Progenitor cell of endocrine pancreas (in vitro differentiated cells): ENCODE results near the gene RLN1. TPM values are rescaled to one million over a fixed set of nuclear protein-coding genes. Genes with fewer than 3 reads are reported as not detected.

Experiments used
- DNase-seq: peaks from one replicate; pipeline ENCODE4 v3.0.0; 2021; ENCODE audit warnings: low spot score; ENCODE audit not compliant: unreplicated experiment
- H3K27ac Mint-ChIP-seq: 2 replicates; pipeline ENCODE4 v1.8.0; 2021; ENCODE audit warnings: mild to moderate bottlenecking, moderate library complexity, mixed read lengths
- H3K27me3 Mint-ChIP-seq: 2 replicates; pipeline ENCODE4 v1.8.0; 2021; ENCODE audit warnings: mixed read lengths
- H3K36me3 Mint-ChIP-seq: 2 replicates; pipeline ENCODE4 v1.8.0; 2022; ENCODE audit warnings: mixed read lengths; ENCODE audit not compliant: insufficient read depth
- H3K4me1 Mint-ChIP-seq: 2 replicates; pipeline ENCODE4 v1.8.0; 2021; ENCODE audit warnings: low read depth, mixed read lengths
- H3K4me3 Mint-ChIP-seq: 2 replicates; pipeline ENCODE4 v1.8.0; 2021; ENCODE audit warnings: low read depth, mild to moderate bottlenecking, moderate library complexity, mixed read lengths
- H3K9me3 Mint-ChIP-seq: 2 replicates; pipeline ENCODE4 v1.8.0; 2021; ENCODE audit warnings: low read depth, mixed read lengths
- total RNA-seq: library from RNA; stranded (reverse); gene quantifications from 2 replicates; pipeline ENCODE4 v1.2.1, GENCODE V29; 2021
- TF ChIP-seq, protein P1 (sequence below): fragments of 200-600 bp; sonication (generic); IDR thresholded peaks from one replicate; pipeline ENCODE4 v1.5.0; 2021; ENCODE audit warnings: antibody characterized with exemption, mild to moderate bottlenecking; ENCODE audit not compliant: unreplicated experiment

RLN1 gene
- total RNA-seq, 1 donor from 2014 or later, result 1.2 TPM

GRCh38 chr9:5357431-5358105, 17.9 kb upstream of the RLN1 start:
- Mint-ChIP-seq H3K36me3 (no peaks in the 10 kb centered on the region), H3K9me3 (no peaks in the 10 kb centered on the region), H3K27me3 (no peaks in the 10 kb centered on the region), H3K4me1 (no peaks in the 10 kb centered on the region), H3K27ac (no peak overlapping the region), H3K4me3 (no peak overlapping the region)
- TF ChIP-seq, protein P1, sequence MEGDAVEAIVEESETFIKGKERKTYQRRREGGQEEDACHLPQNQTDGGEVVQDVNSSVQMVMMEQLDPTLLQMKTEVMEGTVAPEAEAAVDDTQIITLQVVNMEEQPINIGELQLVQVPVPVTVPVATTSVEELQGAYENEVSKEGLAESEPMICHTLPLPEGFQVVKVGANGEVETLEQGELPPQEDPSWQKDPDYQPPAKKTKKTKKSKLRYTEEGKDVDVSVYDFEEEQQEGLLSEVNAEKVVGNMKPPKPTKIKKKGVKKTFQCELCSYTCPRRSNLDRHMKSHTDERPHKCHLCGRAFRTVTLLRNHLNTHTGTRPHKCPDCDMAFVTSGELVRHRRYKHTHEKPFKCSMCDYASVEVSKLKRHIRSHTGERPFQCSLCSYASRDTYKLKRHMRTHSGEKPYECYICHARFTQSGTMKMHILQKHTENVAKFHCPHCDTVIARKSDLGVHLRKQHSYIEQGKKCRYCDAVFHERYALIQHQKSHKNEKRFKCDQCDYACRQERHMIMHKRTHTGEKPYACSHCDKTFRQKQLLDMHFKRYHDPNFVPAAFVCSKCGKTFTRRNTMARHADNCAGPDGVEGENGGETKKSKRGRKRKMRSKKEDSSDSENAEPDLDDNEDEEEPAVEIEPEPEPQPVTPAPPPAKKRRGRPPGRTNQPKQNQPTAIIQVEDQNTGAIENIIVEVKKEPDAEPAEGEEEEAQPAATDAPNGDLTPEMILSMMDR, result no peak
- no peak for DNase-seq

DNA sequence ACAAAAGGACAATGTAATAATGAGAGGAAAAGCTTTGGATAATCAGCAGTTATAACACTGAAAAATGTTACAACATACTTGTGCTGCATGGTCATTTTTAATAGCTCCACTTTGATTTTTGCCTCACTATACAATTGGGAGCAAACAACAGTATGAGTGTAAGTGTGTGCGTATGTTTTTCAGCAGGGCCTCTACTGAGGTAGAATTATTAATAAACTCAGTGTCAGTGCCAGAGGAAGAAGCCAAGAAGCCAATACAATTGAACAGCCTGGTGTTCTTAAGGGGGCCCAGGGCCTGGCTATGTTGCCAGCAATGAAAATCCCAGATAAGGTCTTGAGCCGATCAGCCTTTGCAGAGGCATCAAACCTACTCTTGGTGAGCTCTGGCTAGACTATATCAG, 16.1 kb upstream of the RLN1 start:
- no peaks in the 10 kb centered on the region for H3K4me1 Mint-ChIP-seq
- no peaks in the 10 kb centered on the region for H3K9me3 Mint-ChIP-seq
- H3K36me3 Mint-ChIP-seq, result no peaks in the 10 kb centered on the region
- H3K27ac Mint-ChIP-seq, result no peak overlapping the region
- TF ChIP-seq, protein P1, result no peak
- no peaks in the 10 kb centered on the region for H3K27me3 Mint-ChIP-seq
- DNase-seq, result no peak
- H3K4me3 Mint-ChIP-seq, result no peak overlapping the region

DNA sequence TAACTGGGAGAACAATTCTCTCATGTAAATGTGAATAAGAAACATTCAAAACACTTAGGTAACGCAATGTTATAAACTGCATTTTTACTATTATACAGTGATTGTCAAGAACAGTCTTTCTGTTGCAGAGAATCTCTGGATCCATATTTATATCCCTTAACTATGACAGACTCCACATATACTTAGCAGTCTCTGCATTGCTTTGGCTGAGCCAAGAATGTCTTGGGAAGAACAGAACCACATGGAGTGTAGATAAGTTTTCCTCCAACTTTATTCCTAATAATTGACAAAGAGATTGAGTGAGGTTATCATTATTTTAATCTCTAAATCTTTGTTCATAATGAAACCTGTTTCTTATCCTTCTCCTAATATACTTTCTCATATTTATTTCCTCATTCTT, 15.6 kb upstream of the RLN1 start:
- H3K27ac Mint-ChIP-seq, result no peak overlapping the region

GRCh38 chr9:5354184-5354583, 14.5 kb upstream of the RLN1 start:
- Mint-ChIP-seq H3K27ac (no peak overlapping the region), H3K27me3 (no peaks in the 10 kb centered on the region), H3K9me3 (peaks cover 4% of the 10 kb centered on the region), H3K36me3 (no peaks in the 10 kb centered on the region), H3K4me1 (no peaks in the 10 kb centered on the region), H3K4me3 (no peak overlapping the region)
- TF ChIP-seq, protein P1, result no peak
- DNase-seq, result no peak

More for the DNA sequence above, 15.6 kb upstream of the RLN1 start:
- TF ChIP-seq, protein P1, result no peak
- no peaks in the 10 kb centered on the region for H3K4me1 Mint-ChIP-seq
- H3K27me3 Mint-ChIP-seq, result no peaks in the 10 kb centered on the region
- DNase-seq, result no peak
- H3K9me3 Mint-ChIP-seq, result no peaks in the 10 kb centered on the region
- no peak overlapping the region for H3K4me3 Mint-ChIP-seq
- H3K36me3 Mint-ChIP-seq, result no peaks in the 10 kb centered on the region

DNA sequence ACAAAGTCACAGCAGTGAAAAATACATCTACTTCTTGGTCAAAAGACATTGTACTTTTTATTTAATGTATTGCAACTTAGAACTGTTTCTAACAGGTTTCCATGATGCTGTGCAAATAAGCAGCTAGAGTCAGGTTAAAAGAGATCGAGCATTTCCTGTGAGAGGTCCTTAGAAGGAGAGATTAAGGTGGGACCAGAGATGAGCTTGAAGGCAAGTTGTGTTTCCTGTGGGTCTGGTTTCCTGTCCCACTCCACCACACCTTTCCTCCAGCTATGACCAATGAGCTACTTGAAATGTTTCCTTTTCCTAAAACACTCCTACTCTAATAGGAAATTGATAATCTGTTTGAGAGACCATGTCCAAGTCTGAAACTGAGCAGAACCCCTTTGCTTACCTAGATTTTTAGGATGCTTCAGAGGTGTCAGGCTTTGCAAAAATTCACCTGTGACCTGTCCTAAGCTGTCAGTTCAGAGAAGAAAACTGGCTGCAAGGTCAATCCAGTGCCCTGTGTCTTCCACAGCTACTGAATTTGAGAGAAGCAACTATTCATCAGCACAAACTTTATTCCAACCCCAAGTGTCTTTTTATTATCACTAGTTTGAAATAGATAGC, 13.1 kb upstream of the RLN1 start:
- H3K27me3 Mint-ChIP-seq, result no peaks in the 10 kb centered on the region
- no peak overlapping the region for H3K27ac Mint-ChIP-seq
- H3K4me3 Mint-ChIP-seq, result no peak overlapping the region
- peaks cover 5% of the 10 kb centered on the region for H3K9me3 Mint-ChIP-seq
- no peak for DNase-seq
- no peaks in the 10 kb centered on the region for H3K4me1 Mint-ChIP-seq
- no peaks in the 10 kb centered on the region for H3K36me3 Mint-ChIP-seq
- TF ChIP-seq, protein P1, result no peak
